OCI-M2 (cell line): Measurements from ENCODE around the gene TEX51.

ENCODE experiments used
- DNase-seq: peaks from one replicate; lab custom pipeline; 2025; ENCODE audit not compliant: unreplicated experiment; lab: John Stamatoyannopoulos, UW

The TEX51 gene

GRCh38 chr2:126898636-126899035, at the start of gene TEX51:
TEX51 (plus strand) TSS chr2:126898890; CDS start chr2:126898919, 29 bp downstream.
- DNase-seq, result no peak

GRCh38 chr2:126849054-126849453, 49.6 kb upstream of the TEX51 start:
- no peak for DNase-seq

- no peak for DNase-seq
Observed at GRCh38 chr2:126849486-126849885, 49.2 kb upstream of the TEX51 start.

GRCh38 chr2:126849991-126850535, 48.6 kb upstream of the TEX51 start:
- no peak for DNase-seq

GRCh38 chr2:126850940-126851339, 47.8 kb upstream of the TEX51 start:
- no peak for DNase-seq

GRCh38 chr2:126851756-126852155, 46.9 kb upstream of the TEX51 start:
- no peak for DNase-seq

GRCh38 chr2:126852361-126852760, 46.3 kb upstream of the TEX51 start:
- DNase-seq, result no peak

- DNase-seq, result no peak
Observed at GRCh38 chr2:126855606-126856005, 43.1 kb upstream of the TEX51 start.

- DNase-seq, result no peak
Observed at GRCh38 chr2:126856403-126856802, 42.3 kb upstream of the TEX51 start.

- no peak for DNase-seq
Observed at GRCh38 chr2:126857502-126857901, 41.2 kb upstream of the TEX51 start.

- DNase-seq, result no peak
Observed at GRCh38 chr2:126858013-126858412, 40.7 kb upstream of the TEX51 start.

- DNase-seq, result no peak
Observed at GRCh38 chr2:126858436-126858835, 40.3 kb upstream of the TEX51 start.

GRCh38 chr2:126858991-126859390, 39.7 kb upstream of the TEX51 start:
- no peak for DNase-seq

- DNase-seq, result no peak
Observed at GRCh38 chr2:126859631-126860030, 39.1 kb upstream of the TEX51 start.

GRCh38 chr2:126860385-126860784, 38.3 kb upstream of the TEX51 start:
- no peak for DNase-seq

- no peak for DNase-seq
Observed at GRCh38 chr2:126862730-126863129, 36.0 kb upstream of the TEX51 start.

GRCh38 chr2:126863336-126864015, 35.2 kb upstream of the TEX51 start:
- no peak for DNase-seq

- no peak for DNase-seq
Observed at GRCh38 chr2:126864861-126865260, 33.8 kb upstream of the TEX51 start.

GRCh38 chr2:126866451-126866850, 32.2 kb upstream of the TEX51 start:
- no peak for DNase-seq

- DNase-seq, result no peak
Observed at GRCh38 chr2:126874961-126875360, 23.7 kb upstream of the TEX51 start.

GRCh38 chr2:126876631-126877030, 22.1 kb upstream of the TEX51 start:
- no peak for DNase-seq

- DNase-seq, result no peak
Observed at GRCh38 chr2:126877041-126877440, 21.6 kb upstream of the TEX51 start.
